Mucosa of descending colon (tissue), 3 donors: ENCODE results near the gene SLC10A4. TPM values are rescaled to one million over a fixed set of nuclear protein-coding genes. Genes with fewer than 3 reads are reported as not detected.

ENCODE experiments used
- ATAC-seq: fragments of 200-7000 bp; cut with Tn5 transposase; one replicate; pipeline ENCODE4 v1.9.1; 2020; ENCODE audit warnings: mild to moderate bottlenecking, moderate library complexity
- DNase-seq, 3 donors: peaks; one replicate each; pipeline ENCODE4 v3.0.0-alpha.2; 2020
- H3K36me3 ChIP-seq: fragments of 200-600 bp; one replicate; pipeline ENCODE4 v1.8.0; 2021; ENCODE audit warnings: low read depth, mild to moderate bottlenecking
- H3K4me1 ChIP-seq: fragments of 200-600 bp; one replicate; pipeline ENCODE4 v1.8.0; 2021; ENCODE audit warnings: low read depth, mild to moderate bottlenecking
- H3K4me3 ChIP-seq: fragments of 200-600 bp; one replicate; pipeline ENCODE4 v1.8.0; 2021; ENCODE audit warnings: mild to moderate bottlenecking
- H3K9me3 ChIP-seq: fragments of 200-600 bp; one replicate; pipeline ENCODE4 v1.8.0; 2021; ENCODE audit warnings: mild to moderate bottlenecking
- intact Hi-C, 2 donors: fragments of 100-400 bp; cut with DNase I in 1 of 2; cut with micrococcal nuclease in 1 of 2; formaldehyde crosslinking; loops; one replicate each; pipeline versions ENCODE4 v1.11.0 to v1.11.1; 2022; cut with DNase I, micrococcal nuclease
- total RNA-seq, 3 donors: library from RNA; stranded (reverse); fragmentation: NEBNext Ultra II Directional in 2 of 3; extraction: Animal tissue kit (Norgen Biotek cat#: 25700) in 2 of 3; gene quantifications; one replicate each; pipeline versions ENCODE4 v1.2.1 to v1.2.4, GENCODE V29; 2021 to 2023
- TF ChIP-seq, protein P1 (sequence below): fragments of 200-600 bp; IDR thresholded peaks from one replicate; pipeline ENCODE4 v1.8.0; 2022; ENCODE audit warnings: antibody characterized with exemption, mild to moderate bottlenecking
- donor health status: DM: no; HTN: no; CAD: no; lungs with moderate emphysema.
- donor health status: DM: no; HTN: no; CAD: no.
- donor health status: DM: no; HTN: yes; CAD: no.

Gene SLC10A4
- total RNA-seq, 3 donors from 2014 or later, result 0.26 to 2.1 TPM; not detected in 1

DNA sequence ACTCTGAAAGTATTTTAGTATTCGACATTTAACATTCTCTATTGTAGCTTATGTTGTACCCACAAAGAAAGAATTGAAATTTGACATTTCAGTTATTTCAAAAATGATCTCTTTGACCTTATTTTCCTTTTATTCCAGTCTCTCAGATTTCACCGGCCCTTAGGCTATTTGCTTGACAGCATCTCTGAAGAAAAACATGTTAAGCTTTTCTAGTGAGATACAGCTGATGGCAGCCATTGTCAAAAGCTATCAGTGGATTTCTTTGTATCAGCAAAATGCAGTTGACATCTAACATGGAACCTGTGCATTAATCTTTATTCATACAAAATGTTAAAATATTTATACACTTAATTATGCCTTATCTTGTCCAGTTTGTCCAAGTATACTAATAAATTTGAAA is 23.6 kb downstream of the SLC10A4 start:
- Histone ChIP-seq H3K36me3 (peaks cover 16% of the 10 kb centered on the region), H3K4me3 (no peak overlapping the region), H3K4me1 (no peaks in the 10 kb centered on the region), H3K9me3 (no peaks in the 10 kb centered on the region)
- DNase-seq (no peak), ATAC-seq (no peak)
- TF ChIP-seq, protein P1, sequence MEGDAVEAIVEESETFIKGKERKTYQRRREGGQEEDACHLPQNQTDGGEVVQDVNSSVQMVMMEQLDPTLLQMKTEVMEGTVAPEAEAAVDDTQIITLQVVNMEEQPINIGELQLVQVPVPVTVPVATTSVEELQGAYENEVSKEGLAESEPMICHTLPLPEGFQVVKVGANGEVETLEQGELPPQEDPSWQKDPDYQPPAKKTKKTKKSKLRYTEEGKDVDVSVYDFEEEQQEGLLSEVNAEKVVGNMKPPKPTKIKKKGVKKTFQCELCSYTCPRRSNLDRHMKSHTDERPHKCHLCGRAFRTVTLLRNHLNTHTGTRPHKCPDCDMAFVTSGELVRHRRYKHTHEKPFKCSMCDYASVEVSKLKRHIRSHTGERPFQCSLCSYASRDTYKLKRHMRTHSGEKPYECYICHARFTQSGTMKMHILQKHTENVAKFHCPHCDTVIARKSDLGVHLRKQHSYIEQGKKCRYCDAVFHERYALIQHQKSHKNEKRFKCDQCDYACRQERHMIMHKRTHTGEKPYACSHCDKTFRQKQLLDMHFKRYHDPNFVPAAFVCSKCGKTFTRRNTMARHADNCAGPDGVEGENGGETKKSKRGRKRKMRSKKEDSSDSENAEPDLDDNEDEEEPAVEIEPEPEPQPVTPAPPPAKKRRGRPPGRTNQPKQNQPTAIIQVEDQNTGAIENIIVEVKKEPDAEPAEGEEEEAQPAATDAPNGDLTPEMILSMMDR, result no peak
- intact Hi-C loops, result no loop called here

DNA sequence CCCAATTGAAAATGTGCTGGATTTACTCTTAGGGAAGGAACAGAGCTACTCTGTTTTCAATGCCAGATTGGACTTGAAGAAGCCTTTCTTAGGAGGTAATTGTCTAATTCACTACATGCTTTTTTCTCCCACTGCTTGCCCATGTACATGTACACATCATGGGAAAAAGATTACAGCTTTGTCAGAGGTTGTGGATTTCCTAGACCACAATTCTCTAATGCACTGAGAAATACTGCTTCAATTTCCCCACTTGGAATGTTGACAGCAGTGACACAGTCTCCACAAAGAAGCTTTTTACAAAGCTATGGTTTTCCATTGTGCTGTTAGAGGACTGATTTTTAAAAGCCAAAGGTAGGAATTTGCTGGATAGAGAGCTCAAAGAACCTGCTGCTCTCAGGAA is 26.4 kb downstream of the SLC10A4 start:
- no peaks in the 10 kb centered on the region for H3K9me3 ChIP-seq
- TF ChIP-seq, protein P1, result no peak
- intact Hi-C loops, result no loop called here

DNA sequence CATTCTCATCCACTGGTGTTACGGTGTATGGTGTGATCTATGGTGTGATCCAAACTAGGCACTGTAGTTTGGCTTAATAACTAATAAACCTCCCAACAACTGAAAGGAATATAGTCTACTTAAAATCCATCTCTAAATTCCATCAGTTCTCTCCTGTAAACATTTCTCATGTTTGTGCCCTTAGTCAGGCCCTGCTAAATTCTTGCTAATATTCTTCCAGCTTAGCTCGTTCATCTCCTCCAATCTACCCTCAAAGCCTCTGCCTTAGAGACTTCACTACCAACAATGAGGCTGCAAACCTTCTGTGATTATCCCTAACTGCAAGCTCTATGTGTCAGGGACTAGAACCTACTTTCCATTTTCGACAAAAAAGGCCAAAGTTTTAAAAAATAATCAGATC is 35.0 kb downstream of the SLC10A4 start:
- H3K36me3 ChIP-seq, result peaks cover 4% of the 10 kb centered on the region
- no peak overlapping the region for H3K4me3 ChIP-seq
- no peak for ATAC-seq
- H3K4me1 ChIP-seq, result no peaks in the 10 kb centered on the region
- TF ChIP-seq, protein P1, result no peak
- intact Hi-C loops, result no loop called here
- no peak for DNase-seq
- H3K9me3 ChIP-seq, result no peaks in the 10 kb centered on the region

More for the DNA sequence above, 26.4 kb downstream of the SLC10A4 start:
- H3K36me3 ChIP-seq, result peaks cover 16% of the 10 kb centered on the region
- no peaks in the 10 kb centered on the region for H3K4me1 ChIP-seq
- ATAC-seq (no peak), DNase-seq (no peak)
- H3K4me3 ChIP-seq, result no peak overlapping the region

DNA sequence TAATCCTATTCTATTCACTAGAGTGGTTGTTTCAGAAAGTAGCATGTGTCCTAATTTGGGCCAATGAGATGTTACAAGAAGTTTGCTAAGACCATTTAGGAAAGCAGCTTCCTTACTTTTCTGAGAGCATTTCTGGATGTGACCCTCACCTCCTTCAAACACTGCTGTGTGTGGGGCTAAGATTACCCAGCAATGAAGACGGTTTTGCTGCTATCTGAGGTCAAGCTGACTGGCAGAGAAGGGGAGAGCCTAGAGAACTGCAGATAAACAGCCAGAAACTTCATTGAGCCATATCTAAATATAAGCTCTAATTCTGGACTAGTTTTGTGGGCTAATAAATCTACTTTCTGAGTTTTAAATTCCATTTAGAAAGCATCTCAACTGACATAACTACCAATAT is 43.3 kb downstream of the SLC10A4 start:
- Histone ChIP-seq H3K36me3 (peaks cover 3% of the 10 kb centered on the region), H3K4me3 (no peak overlapping the region), H3K4me1 (no peaks in the 10 kb centered on the region), H3K9me3 (no peaks in the 10 kb centered on the region)
- TF ChIP-seq, protein P1, result no peak
- ATAC-seq, result no peak
- DNase-seq, result no peak
- intact Hi-C loops, result no loop called here

DNA sequence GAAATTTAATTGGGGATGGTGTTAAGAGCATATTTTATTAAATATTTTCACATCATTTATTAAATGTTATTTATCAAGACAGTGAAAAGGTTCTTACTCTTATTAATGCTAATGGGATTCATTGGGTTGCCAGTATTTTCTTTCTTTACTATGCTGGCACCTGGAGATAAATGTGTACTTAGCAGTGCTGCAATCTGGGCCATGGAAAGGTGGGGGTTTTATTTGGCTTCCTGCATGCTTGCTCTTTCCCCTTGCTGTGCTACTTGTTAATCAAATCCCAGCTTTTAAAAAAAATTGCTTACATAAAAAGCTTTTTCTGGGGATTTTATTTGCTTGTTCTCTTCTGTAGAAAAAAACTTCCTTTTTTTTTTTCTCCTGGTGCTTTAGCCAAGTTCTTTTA is 55.2 kb downstream of the SLC10A4 start:
- DNase-seq (no peak), ATAC-seq (no peak)
- H3K4me3 ChIP-seq, result no peak overlapping the region
- intact Hi-C loops, result no loop called here
- H3K4me1 ChIP-seq, result no peaks in the 10 kb centered on the region
- H3K9me3 ChIP-seq, result no peaks in the 10 kb centered on the region
- H3K36me3 ChIP-seq, result peaks cover 17% of the 10 kb centered on the region
- TF ChIP-seq, protein P1, result no peak

Other genes with a start within 250 kb of the SLC10A4 start
- 1 to 10 TPM; 3.4 to 4.0 (median 3.8) TPM for gene TEC, start 213.5 kb upstream of the SLC10A4 start, total RNA-seq
- gene SLAIN2, start 141.8 kb upstream of the SLC10A4 start, total RNA-seq, result 100 to 1,000 TPM in 1 of 3 donors, 10 to 100 TPM in 2; 73.5 to 153 (median 90.6) TPM
- gene ZAR1, start 6.9 kb downstream of the SLC10A4 start, total RNA-seq, result not detected